GM23338 (cell line): ENCODE data around the gene TK1.

Experiments
- EZH2 ChIP-seq: fragments of 200-600 bp; sonication (generic); IDR thresholded peaks from one replicate; pipeline ENCODE4 v1.8.0; 2017; ENCODE audit warnings: antibody characterized with exemption, mild to moderate bottlenecking, low read depth; ENCODE audit not compliant: unreplicated experiment
- EZH2phosphoT487 ChIP-seq: fragments of 200-600 bp; sonication (generic); IDR thresholded peaks from one replicate; pipeline ENCODE4 v1.8.1; 2018; ENCODE audit warnings: antibody characterized with exemption; ENCODE audit not compliant: unreplicated experiment
- POLR2AphosphoS5 ChIP-seq: IDR thresholded peaks from 2 replicates; pipeline ENCODE4 v1.6.1; 2016; ENCODE audit warnings: antibody characterized with exemption, low read depth
- TF ChIP-seq, protein P1 (sequence below), 2 experiments: fragments of 200-600 bp in 1 of 2; sonication (generic) in 1 of 2; conservative IDR thresholded peaks; 2 replicates each; pipeline versions ENCODE4 v1.5.1 to v1.6.1; 2016 to 2017; ENCODE audit warnings: antibody characterized with exemption in 2 of 2, low read depth in 2 of 2, mild to moderate bottlenecking in 2 of 2, moderate library complexity in 1 of 2
- TF ChIP-seq, protein P2 (sequence below): IDR thresholded peaks from 2 replicates; pipeline ENCODE4 v1.6.1; 2016; ENCODE audit warnings: antibody characterized with exemption

DNA sequence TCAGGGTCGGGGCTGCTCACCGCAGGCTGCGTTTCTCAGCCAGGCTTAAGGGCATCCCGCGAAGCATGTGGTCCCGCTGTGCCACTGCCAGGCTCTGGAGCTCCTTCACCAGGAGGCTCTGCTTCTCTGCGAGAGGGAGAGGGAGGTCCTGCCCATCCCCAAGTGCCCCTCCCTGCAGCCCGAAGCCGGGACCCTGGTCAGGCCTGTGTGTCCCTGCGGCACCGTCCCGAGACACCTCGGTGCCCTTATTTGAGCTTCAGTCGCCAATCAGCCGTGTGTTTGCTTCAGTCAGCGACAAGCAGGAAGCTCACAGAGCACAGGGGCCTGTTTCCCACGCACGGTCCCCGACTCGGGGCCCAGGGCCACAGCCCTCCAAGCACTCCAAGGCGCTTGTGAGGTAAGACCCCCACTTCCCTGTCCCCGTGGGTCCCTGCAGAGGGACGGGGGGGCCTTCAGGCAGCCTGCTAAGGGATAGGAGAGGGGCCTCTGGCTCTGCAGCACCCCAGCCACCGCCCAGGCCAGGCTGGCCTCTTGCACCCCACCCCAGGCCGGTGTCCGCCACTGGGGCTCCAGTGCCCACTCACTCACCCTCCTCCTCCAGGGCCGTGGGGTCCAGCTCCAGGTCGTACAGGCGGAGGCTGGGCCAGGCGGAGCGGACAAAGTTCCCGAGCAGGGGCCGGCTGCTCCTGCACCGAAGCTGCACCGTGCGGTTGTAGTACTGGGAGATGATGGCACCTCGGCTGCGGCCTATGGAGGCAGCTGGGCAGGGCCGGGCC is 61.5 kb downstream of the TK1 start:
- TF ChIP-seq, protein P1, sequence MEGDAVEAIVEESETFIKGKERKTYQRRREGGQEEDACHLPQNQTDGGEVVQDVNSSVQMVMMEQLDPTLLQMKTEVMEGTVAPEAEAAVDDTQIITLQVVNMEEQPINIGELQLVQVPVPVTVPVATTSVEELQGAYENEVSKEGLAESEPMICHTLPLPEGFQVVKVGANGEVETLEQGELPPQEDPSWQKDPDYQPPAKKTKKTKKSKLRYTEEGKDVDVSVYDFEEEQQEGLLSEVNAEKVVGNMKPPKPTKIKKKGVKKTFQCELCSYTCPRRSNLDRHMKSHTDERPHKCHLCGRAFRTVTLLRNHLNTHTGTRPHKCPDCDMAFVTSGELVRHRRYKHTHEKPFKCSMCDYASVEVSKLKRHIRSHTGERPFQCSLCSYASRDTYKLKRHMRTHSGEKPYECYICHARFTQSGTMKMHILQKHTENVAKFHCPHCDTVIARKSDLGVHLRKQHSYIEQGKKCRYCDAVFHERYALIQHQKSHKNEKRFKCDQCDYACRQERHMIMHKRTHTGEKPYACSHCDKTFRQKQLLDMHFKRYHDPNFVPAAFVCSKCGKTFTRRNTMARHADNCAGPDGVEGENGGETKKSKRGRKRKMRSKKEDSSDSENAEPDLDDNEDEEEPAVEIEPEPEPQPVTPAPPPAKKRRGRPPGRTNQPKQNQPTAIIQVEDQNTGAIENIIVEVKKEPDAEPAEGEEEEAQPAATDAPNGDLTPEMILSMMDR (conservative IDR thresholded peaks at IDR 0.05; ENCODE audit: low read depth in 2 of 2) = no peak
- TF ChIP-seq, protein P2, sequence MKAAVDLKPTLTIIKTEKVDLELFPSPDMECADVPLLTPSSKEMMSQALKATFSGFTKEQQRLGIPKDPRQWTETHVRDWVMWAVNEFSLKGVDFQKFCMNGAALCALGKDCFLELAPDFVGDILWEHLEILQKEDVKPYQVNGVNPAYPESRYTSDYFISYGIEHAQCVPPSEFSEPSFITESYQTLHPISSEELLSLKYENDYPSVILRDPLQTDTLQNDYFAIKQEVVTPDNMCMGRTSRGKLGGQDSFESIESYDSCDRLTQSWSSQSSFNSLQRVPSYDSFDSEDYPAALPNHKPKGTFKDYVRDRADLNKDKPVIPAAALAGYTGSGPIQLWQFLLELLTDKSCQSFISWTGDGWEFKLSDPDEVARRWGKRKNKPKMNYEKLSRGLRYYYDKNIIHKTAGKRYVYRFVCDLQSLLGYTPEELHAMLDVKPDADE = no peak
- TF ChIP-seq EZH2 (no peak), EZH2phosphoT487 (no peak), POLR2AphosphoS5 (no peak)
